ENCODE results near the gene DIABLO. TPM values are rescaled to one million over a fixed set of nuclear protein-coding genes. Genes with fewer than 3 reads are reported as not detected.
A peak's percentile ranks its signal among the peaks of the same experiment; 100 is the strongest.

The DIABLO gene
- 10 to 100 TPM; 25.7 to 35.2 (median 32.8) TPM for total RNA-seq
- polyA plus RNA-seq: 10 to 100 TPM; 18.1 to 68.6 TPM
- long read RNA-seq, donor 1, transcript DIABLO-207 (6 exons, 1,471 nt): major isoform, 19 of 27 reads
- long read RNA-seq, donor 1, partial matches to known transcripts: 1 of 27 reads
- long read RNA-seq, donor 1, other reads (novel, unspliced or antisense): 1 of 27 reads
- long read RNA-seq, donor 2, transcript DIABLO-207 (6 exons, 1,471 nt): major isoform, 18 of 28 reads
- long read RNA-seq, donor 2, partial matches to known transcripts: 0 of 28 reads
- long read RNA-seq, donor 2, other reads (novel, unspliced or antisense): 7 of 28 reads
- long read RNA-seq, donor 3, transcript DIABLO-202 (6 exons, 1,336 nt): minor isoform, 9 of 83 reads
- long read RNA-seq, donor 3, transcript DIABLO-207 (6 exons, 1,471 nt): major isoform, 68 of 83 reads
- long read RNA-seq, donor 3, partial matches to known transcripts: 0 of 83 reads
- long read RNA-seq, donor 3, other reads (novel, unspliced or antisense): 1 of 83 reads

GRCh38 chr12:122225683-122226365 lies at the start of gene DIABLO:
Gene DIABLO (minus strand): TSS chr12:122226052. CDS start chr12:122226014, 38 bp downstream.
- Histone ChIP-seq H3K27ac (peak within 1 kb of the TSS; percentile 91 to 97 (median 95)), H3K4me1 (peaks cover 10 to 35% (median 26%) of the 10 kb centered on the region in 9 donors), H3K36me3 (peaks cover 0 to 63% (median 28%) of the 10 kb centered on the region in 9 donors), H3K4me3 (peak within 1 kb of the TSS; percentile 67 to 97 (median 89)), H3K27me3 (no peaks in the 10 kb centered on the region), H3K9me3 (no peaks in the 10 kb centered on the region)
- ATAC-seq: peak; percentile 97 to 99 (median 98)
- WGBS, 2 donors: 0% methylated on average over 71 to 74 of the region's 74 CpGs
- peak; percentile 100 for DNase-seq
- intact Hi-C loops (cut with DNase I): no loop called here
- TF ChIP-seq CTCF (IDR thresholded peaks at IDR 0.05): no peak

- DNase-seq (no peak), ATAC-seq (no peak)
- H3K9me3 ChIP-seq: no peaks in the 10 kb centered on the region
- intact Hi-C loops (cut with DNase I): no loop called here
- H3K4me1 ChIP-seq: no peaks in the 10 kb centered on the region
- H3K27ac ChIP-seq: no peak overlapping the region
- TF ChIP-seq CTCF (IDR thresholded peaks at IDR 0.05): no peak
- H3K27me3 ChIP-seq: no peaks in the 10 kb centered on the region
- WGBS, 2 donors: 83 to 93% methylated on average over 8 of the region's 8 CpGs
- no peak overlapping the region for H3K4me3 ChIP-seq
- peaks cover 0 to 91% (median 26%) of the 10 kb centered on the region in 9 donors for H3K36me3 ChIP-seq
Observed at GRCh38 chr12:122275459-122275858, 49.6 kb upstream of the DIABLO start.

GRCh38 chr12:122266230-122266901 lies 40.5 kb upstream of the DIABLO start, which contains the start of gene VPS33A:
Gene VPS33A (minus strand): TSS chr12:122266494. CDS start chr12:122266408, 86 bp downstream.
- intact Hi-C loops (cut with DNase I): no loop called here
- Histone ChIP-seq H3K27ac (peak within 1 kb of the TSS; percentile 32 to 92 (median 86)), H3K27me3 (no peaks in the 10 kb centered on the region), H3K9me3 (no peaks in the 10 kb centered on the region), H3K4me3 (peak within 1 kb of the TSS; percentile 72 to 90 (median 84)), H3K36me3 (peaks cover 0 to 47% (median 14%) of the 10 kb centered on the region in 9 donors), H3K4me1 (peaks cover 0 to 22% (median 16%) of the 10 kb centered on the region in 9 donors)
- no peak for TF ChIP-seq CTCF (IDR thresholded peaks at IDR 0.05)
- ATAC-seq (peak; percentile 96 to 99 (median 98)), DNase-seq (peak; percentile 95 to 97)
- 0% methylated on average over 56 of the region's 56 CpGs for WGBS, 2 donors

GRCh38 chr12:122265886-122266229 lies 40.0 kb upstream of the DIABLO start:
- no peaks in the 10 kb centered on the region for H3K27me3 ChIP-seq
- peak overlapping the region; percentile 72 to 90 (median 84) for H3K4me3 ChIP-seq
- 0 to 1% methylated on average over 17 of the region's 17 CpGs for WGBS, 2 donors
- ATAC-seq (peak; percentile 36 to 70 (median 54)), DNase-seq (no peak)
- H3K9me3 ChIP-seq: no peaks in the 10 kb centered on the region
- TF ChIP-seq CTCF (IDR thresholded peaks at IDR 0.05): no peak
- H3K4me1 ChIP-seq: peaks cover 0 to 22% (median 16%) of the 10 kb centered on the region in 9 donors
- H3K27ac ChIP-seq: peak overlapping the region; percentile 32 to 92 (median 86)
- peaks cover 0 to 47% (median 19%) of the 10 kb centered on the region in 9 donors for H3K36me3 ChIP-seq
- intact Hi-C loops (cut with DNase I): no loop called here

All from heart right ventricle (tissue), 16 donors.